AG09309 (cell line): ENCODE data around the gene ABI1.

Experiments used
- DNase-seq: peaks from one replicate; pipeline ENCODE4 v3.0.0-alpha.2; 2010; ENCODE audit warnings: low read depth
- H3K4me3 ChIP-seq: 2 replicates; pipeline ENCODE4 v1.5.1; 2011; ENCODE audit warnings: mild to moderate bottlenecking, low read depth, low read length, moderate library complexity; ENCODE audit not compliant: control insufficient read depth
- CTCF ChIP-seq: IDR thresholded peaks from 2 replicates; pipeline ENCODE4 v1.5.1; 2011; ENCODE audit warnings: mild to moderate bottlenecking, low read depth, low read length, inconsistent platforms; ENCODE audit not compliant: insufficient read depth, control insufficient read depth; ENCODE audit errors: missing control alignments

ABI1 gene

GRCh38 chr10:26844396-26844975 is 16.3 kb downstream of the ABI1 start:
- no peak for TF ChIP-seq CTCF
- H3K4me3 ChIP-seq = no peak overlapping the region
- no peak for DNase-seq

- DNase-seq = no peak
- no peak overlapping the region for H3K4me3 ChIP-seq
- TF ChIP-seq CTCF = no peak
Measured at GRCh38 chr10:26843736-26844135, 17.0 kb downstream of the ABI1 start.

GRCh38 chr10:26841733-26842317 is 18.9 kb downstream of the ABI1 start:
- DNase-seq = no peak
- no peak overlapping the region for H3K4me3 ChIP-seq
- no peak for TF ChIP-seq CTCF

GRCh38 chr10:26840938-26841732 is 19.6 kb downstream of the ABI1 start:
- no peak for TF ChIP-seq CTCF
- no peak for DNase-seq
- H3K4me3 ChIP-seq = no peak overlapping the region

- no peak for TF ChIP-seq CTCF
- no peak for DNase-seq
- H3K4me3 ChIP-seq = no peak overlapping the region
Measured at GRCh38 chr10:26839966-26840627, 20.7 kb downstream of the ABI1 start.

- TF ChIP-seq CTCF = no peak
- no peak for DNase-seq
Measured at GRCh38 chr10:26837139-26837538, 23.6 kb downstream of the ABI1 start.

More at GRCh38 chr10:26837139-26837538, 23.6 kb downstream of the ABI1 start:
- no peak overlapping the region for H3K4me3 ChIP-seq
